ENCODE data around the gene ZNF534. TPM values are rescaled to one million over a fixed set of nuclear protein-coding genes. Genes with fewer than 3 reads are reported as not detected.
"Not testable (repeated sequence)": the region's sequence is repeated elsewhere in the genome, so short reads cannot be mapped to it uniquely, and the experiment has no call there.

ZNF534 gene
- polyA plus RNA-seq, 1 of the 3 experiments (the other 2 are of a cell fraction) = not detected

- TF ChIP-seq ZBTB33 (IDR thresholded peaks at IDR 0.05; ENCODE audit: borderline replicate concordance, low read depth) = no peak
Observed at GRCh38 chr19:52494518-52494917, 65.6 kb downstream of the ZNF534 start (continued).

DNA sequence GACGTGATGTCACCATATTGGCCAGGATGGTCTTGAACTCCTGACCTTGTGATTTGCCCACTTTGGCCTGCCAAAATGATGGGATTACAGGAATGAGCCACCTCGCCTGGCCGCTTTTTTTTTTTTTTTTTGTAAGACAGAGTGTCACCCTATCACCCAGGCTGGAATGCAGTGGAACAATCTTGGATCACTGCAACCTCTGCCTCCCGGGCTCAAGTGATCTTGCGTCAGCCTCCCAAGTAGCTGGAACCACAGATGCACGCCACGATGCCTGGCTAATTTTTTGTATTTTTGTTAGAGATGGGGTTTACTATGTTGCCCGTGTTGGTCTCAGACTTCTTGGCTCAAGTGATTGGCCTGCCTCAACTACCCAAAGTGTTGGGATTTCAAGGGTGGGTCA lies 69.6 kb downstream of the ZNF534 start:
- WGBS (ENCODE audit: low lambda C conversion rate) = 74% methylated on average over 8 of the region's 8 CpGs
- no peak overlapping the region for H2AFZ ChIP-seq (ENCODE audit: low read depth)
- H3K9me3 ChIP-seq = no peaks in the 10 kb centered on the region
- no peaks in the 10 kb centered on the region for H3K79me2 ChIP-seq (ENCODE audit: insufficient read depth)
- TF ChIP-seq, protein P1, sequence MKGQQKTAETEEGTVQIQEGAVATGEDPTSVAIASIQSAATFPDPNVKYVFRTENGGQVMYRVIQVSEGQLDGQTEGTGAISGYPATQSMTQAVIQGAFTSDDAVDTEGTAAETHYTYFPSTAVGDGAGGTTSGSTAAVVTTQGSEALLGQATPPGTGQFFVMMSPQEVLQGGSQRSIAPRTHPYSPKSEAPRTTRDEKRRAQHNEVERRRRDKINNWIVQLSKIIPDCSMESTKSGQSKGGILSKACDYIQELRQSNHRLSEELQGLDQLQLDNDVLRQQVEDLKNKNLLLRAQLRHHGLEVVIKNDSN (IDR thresholded peaks at IDR 0.05; ENCODE audit: borderline replicate concordance, low read depth) = no peak
- TF ChIP-seq MEF2A (IDR thresholded peaks at IDR 0.05; ENCODE audit: borderline replicate concordance, low read depth) (no peak), POLR2AphosphoS5 (IDR thresholded peaks at IDR 0.05; ENCODE audit: low read depth, low read length) (no peak), NRF1 (IDR thresholded peaks at IDR 0.05; ENCODE audit: low read depth, low read length) (no peak), YY1 (IDR thresholded peaks at IDR 0.05; ENCODE audit: low read depth) (no peak), GABPA (IDR thresholded peaks at IDR 0.05; ENCODE audit: low read depth) (no peak), RAD21 (IDR thresholded peaks at IDR 0.05; ENCODE audit: low read length) (no peak), MXI1 (IDR thresholded peaks at IDR 0.05; ENCODE audit: low read depth, low read length) (no peak), CHD2 (IDR thresholded peaks at IDR 0.05; ENCODE audit: low read length, partially characterized antibody) (no peak)
- no peaks in the 10 kb centered on the region for H3K27me3 ChIP-seq (ENCODE audit: insufficient read depth)
- no peak overlapping the region for H3K4me2 ChIP-seq
- H3K9ac ChIP-seq = no peak overlapping the region
- no peaks in the 10 kb centered on the region for H3K9me2 ChIP-seq
- no peaks in the 10 kb centered on the region for H3F3A ChIP-seq (replicated peaks; ENCODE audit: insufficient read depth)
- H3K36me3 ChIP-seq (replicated peaks in 1 of 2; ENCODE audit: control insufficient read depth in 1 of 2, insufficient read depth in 2 of 2, low read length in 1 of 2) = no peaks in the 10 kb centered on the region
- no peaks in the 10 kb centered on the region for H3K4me1 ChIP-seq (ENCODE audit: control insufficient read depth in 1 of 2, insufficient read depth in 2 of 2, low read depth in 1 of 2, low read length in 1 of 2)
- CTCF ChIA-PET = no interaction called here
- POLR2A ChIA-PET = no interaction called here
- no peak for DNase-seq
- no peaks in the 10 kb centered on the region for H4K20me1 ChIP-seq (ENCODE audit: insufficient read depth)
- no peak overlapping the region for H3K4me3 ChIP-seq (ENCODE audit: low read depth in 2 of 2, low read length in 1 of 2)
- H3K27ac ChIP-seq (ENCODE audit: low read depth in 2 of 2, low read length in 1 of 2) = no peak overlapping the region

DNA sequence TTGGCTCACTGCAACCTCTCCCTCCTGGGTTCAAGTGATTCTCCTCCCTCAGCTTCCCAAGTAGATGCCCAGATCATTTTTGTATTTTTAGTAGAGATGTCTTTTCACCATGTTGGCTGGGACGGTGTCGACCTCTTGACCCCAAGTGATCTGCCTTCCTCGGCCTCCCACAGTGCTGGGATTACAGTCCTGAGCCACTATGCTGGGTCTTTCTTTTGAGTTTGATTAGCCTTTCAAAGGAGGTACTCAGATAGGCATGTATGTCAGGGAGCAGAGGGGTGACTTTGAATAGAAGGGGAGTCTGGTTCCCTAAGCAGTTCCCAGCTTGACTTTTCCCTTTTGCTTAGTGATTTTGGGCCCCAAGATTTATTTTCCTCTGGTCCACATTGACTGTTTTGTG lies 71.5 kb downstream of the ZNF534 start:
- H3K4me2 ChIP-seq; H3K4me3 ChIP-seq (ENCODE audit: low read depth in 2 of 2, low read length in 1 of 2); H3K4me1 ChIP-seq (ENCODE audit: control insufficient read depth in 1 of 2, insufficient read depth in 2 of 2, low read depth in 1 of 2, low read length in 1 of 2); CTCF ChIA-PET; H3K27ac ChIP-seq (ENCODE audit: low read depth in 2 of 2, low read length in 1 of 2); H3K79me2 ChIP-seq (ENCODE audit: insufficient read depth); H3K9me2 ChIP-seq; H3K9ac ChIP-seq; DNase-seq; H3K36me3 ChIP-seq (replicated peaks in 1 of 2; ENCODE audit: control insufficient read depth in 1 of 2, insufficient read depth in 2 of 2, low read length in 1 of 2); H3F3A ChIP-seq (replicated peaks; ENCODE audit: insufficient read depth); H2AFZ ChIP-seq (ENCODE audit: low read depth); H4K20me1 ChIP-seq (ENCODE audit: insufficient read depth); H3K9me3 ChIP-seq; POLR2A ChIA-PET; H3K27me3 ChIP-seq (ENCODE audit: insufficient read depth): not testable (repeated sequence)
- 39% methylated on average over 3 of the region's 3 CpGs for WGBS (ENCODE audit: low lambda C conversion rate)

- H3K27ac ChIP-seq (ENCODE audit: low read depth in 2 of 2, low read length in 1 of 2); H2AFZ ChIP-seq (ENCODE audit: low read depth); H3K4me2 ChIP-seq; H3K4me1 ChIP-seq (ENCODE audit: control insufficient read depth in 1 of 2, insufficient read depth in 2 of 2, low read depth in 1 of 2, low read length in 1 of 2); H3K27me3 ChIP-seq (ENCODE audit: insufficient read depth); H3K79me2 ChIP-seq (ENCODE audit: insufficient read depth); POLR2A ChIA-PET; H3K4me3 ChIP-seq (ENCODE audit: low read depth in 2 of 2, low read length in 1 of 2); H3K9me3 ChIP-seq; H3K36me3 ChIP-seq (replicated peaks in 1 of 2; ENCODE audit: control insufficient read depth in 1 of 2, insufficient read depth in 2 of 2, low read length in 1 of 2); H3K9me2 ChIP-seq; H4K20me1 ChIP-seq (ENCODE audit: insufficient read depth); H3F3A ChIP-seq (replicated peaks; ENCODE audit: insufficient read depth); H3K9ac ChIP-seq; CTCF ChIA-PET; DNase-seq: not testable (repeated sequence)
- 75% methylated on average over 12 of the region's 12 CpGs for WGBS (ENCODE audit: low lambda C conversion rate)
Observed at GRCh38 chr19:52500991-52501390, 72.0 kb downstream of the ZNF534 start.

Small RNAs within 50 kb of the gene (small RNA-seq; reads per million reads assigned to genes)
- 0 reads per million in 7 experiments for gene AC010332.1

Other genes starting within 250 kb of the ZNF534 start
- 162 and 163 TPM in 2 replicates for gene PPP2R1A, start 239.1 kb upstream of the ZNF534 start, polyA plus RNA-seq (2012; rRNA removed)
- 3.9 and 5.4 TPM in 2 replicates for gene ZNF766, start 159.6 kb upstream of the ZNF534 start, polyA plus RNA-seq (2012; rRNA removed)
- 10.9 and 13.4 TPM in 2 replicates for gene ZNF480, start 132.0 kb upstream of the ZNF534 start, polyA plus RNA-seq (2012; rRNA removed)
- 1.9 and 2.9 TPM in 2 replicates for gene ZNF610, start 92.9 kb upstream of the ZNF534 start, polyA plus RNA-seq (2012; rRNA removed)
- 22.6 and 27.8 TPM in 2 replicates for gene ZNF880, start 59.2 kb upstream of the ZNF534 start, polyA plus RNA-seq (2012; rRNA removed)
- gene ZNF528, start 31.3 kb upstream of the ZNF534 start, polyA plus RNA-seq (2012; rRNA removed) = 14.0 and 26.5 TPM in 2 replicates
- 2.5 and 3.3 TPM in 2 replicates for gene ZNF578, start 24.4 kb downstream of the ZNF534 start, polyA plus RNA-seq (2012; rRNA removed)
- gene ZNF808, start 98.5 kb downstream of the ZNF534 start, polyA plus RNA-seq (2012; rRNA removed) = 3.3 and 4.4 TPM in 2 replicates
- gene ZNF701, start 141.1 kb downstream of the ZNF534 start, polyA plus RNA-seq (2012; rRNA removed) = 3.8 and 7.4 TPM in 2 replicates
- gene ZNF83, start 209.2 kb downstream of the ZNF534 start, polyA plus RNA-seq (2012; rRNA removed) = 30.1 and 60.6 TPM in 2 replicates